HG02759 (cell line): Measurements from ENCODE around the gene ICOS.

Experiments
- ATAC-seq: cut with Tn5 transposase; IDR thresholded peaks from one replicate; pipeline ENCODE4 v1.9.1; 2021; ENCODE audit warnings: mild to moderate bottlenecking, moderate library complexity; ENCODE audit not compliant: unreplicated experiment

Gene ICOS

GRCh38 chr2:204005940-204006721, 69.6 kb downstream of the ICOS start:
- no peak for ATAC-seq

DNA sequence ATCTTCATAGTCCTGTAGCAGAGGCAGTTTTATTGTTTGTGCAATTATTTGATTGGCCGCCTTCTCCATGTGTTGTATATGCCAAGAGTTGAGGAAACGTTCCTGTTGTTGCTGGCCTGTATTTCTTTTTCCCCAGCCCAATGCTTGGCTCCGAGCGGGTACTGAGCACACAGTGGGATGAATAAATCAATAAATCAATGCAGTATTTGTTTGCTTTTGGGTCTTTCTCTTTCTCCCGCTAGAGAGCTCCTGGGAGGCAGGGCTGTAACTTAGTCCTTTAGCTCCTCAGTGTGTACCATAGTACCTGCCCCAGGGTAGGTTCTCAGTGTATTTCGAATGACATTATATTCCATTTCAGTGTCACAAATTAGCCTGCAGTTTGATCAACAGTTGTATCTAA, 71.8 kb downstream of the ICOS start:
- ATAC-seq: no peak

DNA sequence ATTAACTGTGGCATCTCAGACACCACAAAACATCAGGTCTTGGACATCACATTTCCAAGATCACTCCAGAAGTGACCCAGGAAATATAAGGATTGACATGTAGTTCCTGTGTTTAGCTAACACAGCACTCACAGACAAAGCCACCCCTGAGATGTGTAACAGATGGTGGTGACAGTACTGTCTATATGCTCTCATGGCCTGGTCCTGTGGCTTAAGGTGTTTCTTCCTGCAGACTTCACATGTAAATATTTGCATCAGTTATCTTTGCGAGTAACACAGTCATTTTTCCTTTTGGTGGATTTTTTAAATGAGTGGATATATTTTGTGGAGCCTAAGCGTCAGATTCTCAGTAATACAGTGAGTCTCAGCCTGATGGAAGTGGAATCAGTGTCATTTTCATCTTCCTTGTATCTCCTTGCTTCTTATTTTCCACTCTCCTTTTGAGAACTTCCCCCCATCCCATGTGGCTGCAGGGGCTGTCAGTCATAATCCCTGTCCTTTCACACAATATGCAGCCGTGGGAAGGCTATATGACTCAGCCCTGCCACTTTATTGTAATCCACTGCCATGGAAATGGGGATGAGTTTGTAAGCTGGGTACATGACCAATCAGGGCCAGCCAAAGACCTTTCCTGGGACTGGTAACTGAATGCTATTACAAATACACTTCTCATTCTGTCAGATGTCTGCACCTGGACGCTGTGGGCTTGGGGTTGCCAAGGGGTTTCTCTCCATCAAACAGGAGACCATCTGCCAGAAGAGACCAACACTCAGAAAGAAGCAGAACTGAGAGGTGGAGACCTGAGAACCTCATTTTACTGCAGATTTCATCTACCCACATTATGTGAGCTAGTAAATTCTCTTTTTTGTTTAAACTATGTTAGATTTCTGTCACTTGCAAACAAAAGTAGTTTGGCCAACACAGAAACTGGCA, 74.3 kb downstream of the ICOS start:
- ATAC-seq: peak; percentile 50
